Measurements from ENCODE around the gene DPF3.

The DPF3 gene

GRCh38 chr14:72708708-72709475 lies 185.0 kb downstream of the DPF3 start:
- no peak for DNase-seq

GRCh38 chr14:72708222-72708621 lies 185.7 kb downstream of the DPF3 start:
- no peak for DNase-seq

GRCh38 chr14:72706485-72706884 lies 187.4 kb downstream of the DPF3 start:
- no peak for DNase-seq

GRCh38 chr14:72704502-72704901 lies 189.4 kb downstream of the DPF3 start:
- no peak for DNase-seq

GRCh38 chr14:72701605-72702004 lies 192.3 kb downstream of the DPF3 start:
- DNase-seq = no peak

- DNase-seq = no peak
Measured at GRCh38 chr14:72701237-72701565, 192.7 kb downstream of the DPF3 start.

- no peak for DNase-seq
Measured at GRCh38 chr14:72700338-72701236, 193.3 kb downstream of the DPF3 start.

- DNase-seq = no peak
Measured at GRCh38 chr14:72699852-72700257, 194.0 kb downstream of the DPF3 start.

GRCh38 chr14:72699443-72699842 lies 194.5 kb downstream of the DPF3 start:
- DNase-seq = no peak

- DNase-seq = no peak
Measured at GRCh38 chr14:72692696-72693095, 201.2 kb downstream of the DPF3 start.

GRCh38 chr14:72690324-72690723 lies 203.6 kb downstream of the DPF3 start:
- DNase-seq = no peak

- no peak for DNase-seq
Measured at GRCh38 chr14:72688990-72689671, 204.8 kb downstream of the DPF3 start.

GRCh38 chr14:72686832-72687231 lies 207.1 kb downstream of the DPF3 start:
- no peak for DNase-seq

- DNase-seq = no peak
Measured at GRCh38 chr14:72686101-72686500, 207.8 kb downstream of the DPF3 start.

GRCh38 chr14:72685456-72685855 lies 208.4 kb downstream of the DPF3 start:
- no peak for DNase-seq

- DNase-seq = no peak
Measured at GRCh38 chr14:72683787-72684186, 210.1 kb downstream of the DPF3 start.

- DNase-seq = no peak
Measured at GRCh38 chr14:72682188-72682587, 211.7 kb downstream of the DPF3 start.

GRCh38 chr14:72680853-72681640 lies 212.9 kb downstream of the DPF3 start:
- no peak for DNase-seq

- no peak for DNase-seq
Measured at GRCh38 chr14:72679536-72680151, 214.3 kb downstream of the DPF3 start.

- no peak for DNase-seq
Measured at GRCh38 chr14:72679141-72679535, 214.8 kb downstream of the DPF3 start.

GRCh38 chr14:72678356-72678755 lies 215.5 kb downstream of the DPF3 start:
- DNase-seq = no peak

- no peak for DNase-seq
Measured at GRCh38 chr14:72677664-72678063, 216.2 kb downstream of the DPF3 start.
